Karpas-422 (cell line): ENCODE measurements around the gene MET. TPM values are rescaled to one million over a fixed set of nuclear protein-coding genes. Genes with fewer than 3 reads are reported as not detected.

Experiments used
- DNase-seq: peaks from one replicate; pipeline ENCODE4 v3.0.0-alpha.2; 2015
- H2AFZ ChIP-seq: fragments of 200-600 bp; sonication (generic); 2 replicates; pipeline ENCODE4 v1.6.1; 2014; ENCODE audit warnings: antibody characterized with exemption, low read length, mixed read lengths
- H3K27ac ChIP-seq: fragments of 200-600 bp; sonication (generic); 2 replicates; pipeline ENCODE4 v1.5.1; 2014; ENCODE audit warnings: mild to moderate bottlenecking, low read length, moderate library complexity
- H3K27me3 ChIP-seq: fragments of 200-600 bp; sonication (generic); 2 replicates; pipeline ENCODE4 v1.6.1; 2014; ENCODE audit warnings: low read length, mixed read lengths
- H3K36me3 ChIP-seq: fragments of 200-600 bp; sonication (generic); 2 replicates; pipeline ENCODE4 v1.6.1; 2014; ENCODE audit warnings: low read length, mixed read lengths; ENCODE audit not compliant: insufficient read depth
- H3K4me1 ChIP-seq: fragments of 200-600 bp; sonication (generic); 2 replicates; pipeline ENCODE4 v1.6.1; 2014; ENCODE audit warnings: mild to moderate bottlenecking, low read length, mixed read lengths
- H3K4me2 ChIP-seq: fragments of 200-600 bp; sonication (generic); 2 replicates; pipeline ENCODE4 v1.6.1; 2014; ENCODE audit warnings: low read length, low read depth, mild to moderate bottlenecking; ENCODE audit not compliant: poor library complexity, severe bottlenecking
- H3K4me3 ChIP-seq: fragments of 200-600 bp; sonication (generic); 2 replicates; pipeline ENCODE4 v1.5.1; 2014; ENCODE audit warnings: mild to moderate bottlenecking, antibody characterized with exemption, low read length, mixed read lengths
- H3K79me2 ChIP-seq: fragments of 200-600 bp; sonication (generic); 2 replicates; pipeline ENCODE4 v1.6.1; 2014; ENCODE audit warnings: mild to moderate bottlenecking, low read length, mixed read lengths
- H3K9ac ChIP-seq: fragments of 200-600 bp; sonication (generic); 2 replicates; pipeline ENCODE4 v1.6.0; 2014; ENCODE audit warnings: low read length
- H3K9me2 ChIP-seq: fragments of 200-600 bp; sonication (generic), shearing (Covaris generic); replicated peaks from 2 replicates; pipeline ENCODE4 v1.6.0; 2014; ENCODE audit warnings: mild to moderate bottlenecking, low read length, moderate library complexity; ENCODE audit not compliant: insufficient read depth
- H3K9me3 ChIP-seq: fragments of 300-700, 200-600 bp; sonication (generic); 2 replicates; pipeline ENCODE4 v1.6.1; 2014; ENCODE audit warnings: low read length, mixed read lengths
- H4K20me1 ChIP-seq: fragments of 200-600 bp; sonication (generic); 2 replicates; pipeline ENCODE4 v1.6.1; 2014; ENCODE audit warnings: mild to moderate bottlenecking, antibody characterized with exemption, low read length, low read depth; ENCODE audit not compliant: insufficient read depth
- total RNA-seq: library from RNA; depleted of rRNA; stranded (reverse); fragments of >200 nt; shearing (Covaris generic); gene quantifications from 2 replicates; pipeline ENCODE4 v1.2.3, GENCODE V29; 2014; ENCODE audit warnings: low replicate concordance

Gene MET
- total RNA-seq, 1 experiment from 2014 or later = 158 TPM

DNA sequence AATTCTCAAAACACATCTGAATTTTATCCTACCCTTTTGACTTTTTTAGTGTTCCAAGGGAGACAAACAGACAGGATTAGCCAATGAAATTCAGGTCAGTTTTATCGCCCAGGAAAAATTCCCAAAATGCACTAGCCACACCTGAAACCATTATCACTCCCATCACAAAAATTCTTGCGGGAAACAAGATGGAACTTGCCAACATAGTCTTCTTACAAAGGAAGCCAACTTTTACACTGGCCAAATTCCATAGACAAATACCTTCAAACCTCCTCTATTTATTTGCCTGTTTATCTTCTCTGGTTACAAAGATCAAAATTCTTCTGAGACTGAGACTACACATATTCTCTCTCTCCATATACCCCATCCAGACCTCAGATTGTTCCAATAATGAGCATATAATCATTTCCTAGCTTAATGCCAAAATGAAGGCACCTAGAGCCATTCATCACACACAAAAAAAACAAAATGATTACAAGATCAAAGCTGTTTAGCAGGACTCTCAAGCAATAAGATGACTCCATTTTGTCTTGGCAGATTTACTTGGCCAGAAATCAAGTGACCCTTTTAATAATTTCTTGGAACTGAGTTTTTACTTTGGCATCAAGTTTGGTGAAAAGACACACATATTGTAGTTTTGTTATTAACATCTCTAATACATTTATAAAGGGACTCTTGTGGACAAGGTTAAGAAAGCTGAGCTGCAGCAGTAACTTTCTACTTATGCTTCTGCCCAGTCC is 30.2 kb downstream of the MET start:
- peaks cover 100% of the 10 kb centered on the region for H3K79me2 ChIP-seq
- peaks cover 99% of the 10 kb centered on the region for H3K4me1 ChIP-seq
- peak overlapping the region; percentile 6; the same call in 1 of the 2 replicates for H3K27ac ChIP-seq
- peaks cover 57% of the 10 kb centered on the region for H3K36me3 ChIP-seq
- no peak for DNase-seq
- no peaks in the 10 kb centered on the region for H3K9me2 ChIP-seq
- no peak overlapping the region for H3K4me2 ChIP-seq
- no peak overlapping the region for H3K9ac ChIP-seq
- H3K9me3 ChIP-seq = no peaks in the 10 kb centered on the region
- H3K4me3 ChIP-seq = no peak overlapping the region
- H4K20me1 ChIP-seq = no peaks in the 10 kb centered on the region
- no peak overlapping the region for H2AFZ ChIP-seq
- H3K27me3 ChIP-seq = no peaks in the 10 kb centered on the region

DNA sequence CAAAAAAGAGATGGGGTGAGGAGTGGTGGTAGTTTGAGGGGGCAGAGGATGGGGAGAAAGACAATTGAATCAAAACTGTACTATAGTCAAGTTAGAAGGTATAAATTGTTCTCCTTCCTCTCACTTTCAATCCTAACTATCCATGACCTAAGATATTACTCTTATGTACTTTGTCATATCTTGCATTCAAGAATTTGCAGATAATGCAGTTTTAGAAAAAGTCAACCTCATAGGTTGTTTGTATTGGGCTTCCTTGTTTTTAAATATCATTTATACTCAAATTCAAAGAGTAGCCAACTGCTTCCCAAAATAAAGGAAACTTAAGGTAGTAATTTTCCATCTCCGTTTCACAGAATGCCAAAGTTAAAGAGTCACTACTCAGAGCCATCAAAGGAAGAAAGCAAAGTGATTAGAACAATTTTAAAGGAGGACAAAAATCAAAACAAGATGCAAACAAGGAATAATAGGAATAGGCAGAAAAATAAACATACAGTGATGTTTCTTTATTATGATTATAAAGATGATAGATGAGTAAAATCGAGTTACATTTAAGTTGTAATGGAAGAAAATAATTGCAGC is 32.7 kb downstream of the MET start:
- H3K27ac ChIP-seq = peak overlapping the region; percentile 73
- H3K9me3 ChIP-seq = no peaks in the 10 kb centered on the region
- peak overlapping the region; percentile 69 for H3K4me2 ChIP-seq
- no peak overlapping the region for H3K9ac ChIP-seq
- no peak for DNase-seq
- H2AFZ ChIP-seq = no peak overlapping the region
- H3K9me2 ChIP-seq = no peaks in the 10 kb centered on the region
- no peaks in the 10 kb centered on the region for H3K27me3 ChIP-seq
- H4K20me1 ChIP-seq = no peaks in the 10 kb centered on the region
- peaks cover 100% of the 10 kb centered on the region for H3K79me2 ChIP-seq
- peak overlapping the region; percentile 25; the same call in 1 of the 2 replicates for H3K4me3 ChIP-seq
- H3K36me3 ChIP-seq = peaks cover 52% of the 10 kb centered on the region
- peaks cover 99% of the 10 kb centered on the region for H3K4me1 ChIP-seq

DNA sequence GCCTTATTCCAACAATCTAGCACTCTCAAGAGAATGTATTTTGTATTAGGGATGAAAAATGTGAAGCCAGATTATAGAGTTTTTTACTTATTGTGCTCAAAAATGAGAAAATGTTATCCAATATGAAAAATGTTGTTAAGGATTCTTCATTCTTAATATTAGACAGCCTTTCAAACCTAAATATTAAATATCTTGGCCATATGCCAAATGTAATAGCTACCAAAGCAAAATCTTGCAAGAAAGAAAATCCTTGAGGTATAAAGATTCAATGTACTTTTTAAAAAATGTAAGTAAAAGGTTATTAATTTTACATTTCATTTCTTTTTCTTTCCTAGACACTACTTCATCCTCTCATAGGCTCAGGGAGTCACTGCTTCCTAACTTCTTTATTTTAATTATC is 33.4 kb downstream of the MET start:
- DNase-seq = no peak
- Histone ChIP-seq H3K36me3 (peaks cover 52% of the 10 kb centered on the region), H3K9me3 (no peaks in the 10 kb centered on the region), H3K27ac (peak overlapping the region; percentile 73), H3K79me2 (peaks cover 100% of the 10 kb centered on the region), H3K9me2 (no peaks in the 10 kb centered on the region), H3K9ac (peak overlapping the region; percentile 37; the same call in 1 of the 2 replicates), H4K20me1 (no peaks in the 10 kb centered on the region), H3K4me2 (peak overlapping the region; percentile 69), H3K4me3 (peak overlapping the region; percentile 37; the same call in 1 of the 2 replicates), H3K27me3 (no peaks in the 10 kb centered on the region), H3K4me1 (peaks cover 98% of the 10 kb centered on the region), H2AFZ (no peak overlapping the region)

DNA sequence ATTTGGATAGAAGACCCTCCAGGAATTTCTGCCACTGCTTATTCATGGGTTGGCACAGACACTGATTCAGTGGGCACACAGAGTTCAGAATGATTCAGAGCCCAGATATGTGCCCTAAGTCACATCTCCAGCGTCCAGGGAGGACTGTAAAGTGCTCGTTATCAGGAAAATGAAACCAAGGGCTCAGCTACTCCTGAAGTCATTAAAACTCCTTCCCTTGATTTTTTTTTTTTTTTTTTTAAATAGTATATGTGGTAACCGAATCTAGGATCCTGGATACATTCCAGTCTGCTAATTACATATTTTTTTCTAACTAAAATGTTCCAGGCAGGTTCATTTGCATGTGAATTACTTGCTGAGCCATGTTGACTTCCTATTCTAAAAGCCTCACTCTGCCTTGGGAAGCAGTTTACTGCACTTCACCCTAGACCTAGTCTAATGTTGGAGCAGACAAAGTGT is 34.7 kb downstream of the MET start:
- H3K9me2 ChIP-seq = no peaks in the 10 kb centered on the region
- H3K9ac ChIP-seq = peak overlapping the region; percentile 37
- no peaks in the 10 kb centered on the region for H3K27me3 ChIP-seq
- H3K4me3 ChIP-seq = peak overlapping the region; percentile 37
- H3K4me1 ChIP-seq = peaks cover 97% of the 10 kb centered on the region
- H3K9me3 ChIP-seq = no peaks in the 10 kb centered on the region
- peak overlapping the region; percentile 73 for H3K27ac ChIP-seq
- H3K79me2 ChIP-seq = peaks cover 100% of the 10 kb centered on the region
- peak overlapping the region; percentile 69 for H3K4me2 ChIP-seq
- H4K20me1 ChIP-seq = no peaks in the 10 kb centered on the region
- no peak for DNase-seq
- H2AFZ ChIP-seq = no peak overlapping the region
- H3K36me3 ChIP-seq = peaks cover 53% of the 10 kb centered on the region

DNA sequence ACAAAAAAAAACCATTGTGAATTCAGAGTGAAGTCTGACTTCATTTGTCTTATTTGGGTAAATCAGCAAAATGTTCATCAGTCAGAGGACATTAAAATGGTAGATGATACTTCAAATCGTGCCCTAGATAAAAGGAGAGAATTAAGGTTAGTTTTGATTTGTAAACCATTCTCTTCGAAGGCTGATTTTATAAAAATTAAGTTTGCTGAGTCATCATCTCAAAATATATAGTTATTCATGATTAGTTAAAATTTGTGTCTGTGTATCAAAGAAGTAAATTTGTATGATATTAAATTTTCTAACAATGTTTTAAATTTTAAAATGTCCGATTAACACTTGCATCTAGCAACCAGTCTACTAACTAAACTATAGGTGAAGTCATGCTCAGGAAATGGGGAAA is 35.3 kb downstream of the MET start:
- peak overlapping the region; percentile 15; the same call in 1 of the 2 replicates for H3K9ac ChIP-seq
- H3K4me1 ChIP-seq = peaks cover 91% of the 10 kb centered on the region
- H3K27me3 ChIP-seq = no peaks in the 10 kb centered on the region
- H3K79me2 ChIP-seq = peaks cover 100% of the 10 kb centered on the region
- H3K4me3 ChIP-seq = peak overlapping the region; percentile 1; the same call in 1 of the 2 replicates
- peak overlapping the region; percentile 69 for H3K4me2 ChIP-seq
- H3K36me3 ChIP-seq = peaks cover 55% of the 10 kb centered on the region
- DNase-seq = no peak
- H3K9me3 ChIP-seq = no peaks in the 10 kb centered on the region
- H3K9me2 ChIP-seq = no peaks in the 10 kb centered on the region
- peak overlapping the region; percentile 73 for H3K27ac ChIP-seq
- H2AFZ ChIP-seq = no peak overlapping the region
- no peaks in the 10 kb centered on the region for H4K20me1 ChIP-seq

DNA sequence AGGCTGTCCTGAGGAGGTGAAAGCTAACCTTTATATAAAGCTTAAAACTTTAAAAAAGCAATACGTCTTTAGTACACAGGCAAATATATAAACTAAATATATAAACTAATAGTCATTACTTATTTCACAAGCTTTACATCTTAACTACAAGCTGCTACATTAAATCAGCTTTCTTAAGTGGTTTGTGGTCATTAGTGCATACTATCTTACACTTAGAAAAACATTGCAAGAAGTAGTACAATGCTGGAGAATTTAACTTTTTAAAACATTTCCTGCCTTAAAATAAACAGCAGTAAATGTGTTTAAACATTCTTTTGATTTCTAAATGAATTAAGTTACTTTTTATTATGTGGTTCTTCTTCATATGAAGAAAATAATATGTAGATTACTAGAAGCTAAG is 36.3 kb downstream of the MET start:
- no peak for DNase-seq
- H3K9me2 ChIP-seq = no peaks in the 10 kb centered on the region
- H3K36me3 ChIP-seq = peaks cover 57% of the 10 kb centered on the region
- H2AFZ ChIP-seq = no peak overlapping the region
- no peak overlapping the region for H3K9ac ChIP-seq
- no peaks in the 10 kb centered on the region for H4K20me1 ChIP-seq
- H3K4me1 ChIP-seq = peaks cover 81% of the 10 kb centered on the region
- H3K27ac ChIP-seq = peak overlapping the region; percentile 73
- no peak overlapping the region for H3K4me3 ChIP-seq
- no peaks in the 10 kb centered on the region for H3K27me3 ChIP-seq
- H3K4me2 ChIP-seq = peak overlapping the region; percentile 69
- peaks cover 99% of the 10 kb centered on the region for H3K79me2 ChIP-seq
- H3K9me3 ChIP-seq = no peaks in the 10 kb centered on the region

DNA sequence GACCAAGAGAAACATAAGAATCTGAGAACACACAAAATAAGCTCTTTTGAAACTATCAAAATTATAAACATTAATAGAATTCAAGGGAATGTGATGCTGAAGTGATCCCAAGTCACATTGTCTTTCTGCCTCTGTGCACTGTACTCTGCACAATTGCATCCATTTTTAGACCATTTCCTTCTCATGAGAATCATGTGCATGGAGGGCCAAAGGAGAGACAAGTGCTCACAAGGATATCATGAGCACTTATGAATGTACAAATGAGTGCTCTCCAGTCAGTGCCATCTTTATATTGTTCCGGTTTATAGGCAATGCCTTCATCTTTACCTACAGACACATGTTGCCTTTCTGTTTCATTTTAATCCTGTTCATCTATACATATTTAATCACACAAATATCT is 36.9 kb downstream of the MET start:
- H3K27me3 ChIP-seq = no peaks in the 10 kb centered on the region
- peaks cover 99% of the 10 kb centered on the region for H3K79me2 ChIP-seq
- H3K27ac ChIP-seq = peak overlapping the region; percentile 73
- DNase-seq = no peak
- H3K4me3 ChIP-seq = no peak overlapping the region
- H3K36me3 ChIP-seq = peaks cover 61% of the 10 kb centered on the region
- H3K4me1 ChIP-seq = peaks cover 75% of the 10 kb centered on the region
- peak overlapping the region; percentile 69 for H3K4me2 ChIP-seq
- H2AFZ ChIP-seq = no peak overlapping the region
- H3K9me2 ChIP-seq = no peaks in the 10 kb centered on the region
- H3K9ac ChIP-seq = no peak overlapping the region
- H4K20me1 ChIP-seq = no peaks in the 10 kb centered on the region
- H3K9me3 ChIP-seq = no peaks in the 10 kb centered on the region

DNA sequence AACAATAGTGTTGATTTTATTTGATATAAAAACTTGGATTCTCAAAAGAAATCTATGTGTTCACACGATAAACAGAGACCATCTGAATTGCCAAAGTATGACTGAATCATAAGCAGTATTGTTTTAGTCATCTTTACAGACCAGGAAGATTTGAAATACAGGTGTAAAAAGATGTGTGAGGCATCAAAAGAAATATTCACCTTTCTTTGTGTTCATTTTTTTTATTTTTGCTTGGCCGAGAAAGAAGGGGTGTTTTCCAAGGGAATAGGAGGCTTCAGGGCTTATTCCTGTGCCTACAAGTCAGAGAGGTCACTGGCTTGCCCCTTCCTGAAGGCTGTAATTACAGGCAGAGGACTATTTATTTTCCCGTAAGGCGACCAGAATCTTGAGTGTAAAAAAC is 37.3 kb downstream of the MET start:
- no peak overlapping the region for H3K4me3 ChIP-seq
- H2AFZ ChIP-seq = no peak overlapping the region
- H3K9ac ChIP-seq = no peak overlapping the region
- no peaks in the 10 kb centered on the region for H3K9me2 ChIP-seq
- peaks cover 63% of the 10 kb centered on the region for H3K36me3 ChIP-seq
- no peak for DNase-seq
- peak overlapping the region; percentile 73 for H3K27ac ChIP-seq
- H4K20me1 ChIP-seq = no peaks in the 10 kb centered on the region
- no peaks in the 10 kb centered on the region for H3K27me3 ChIP-seq
- H3K9me3 ChIP-seq = no peaks in the 10 kb centered on the region
- H3K4me2 ChIP-seq = peak overlapping the region; percentile 69
- peaks cover 72% of the 10 kb centered on the region for H3K4me1 ChIP-seq
- H3K79me2 ChIP-seq = peaks cover 99% of the 10 kb centered on the region
